Measurements from ENCODE around the gene GRK2. TPM values are rescaled to one million over a fixed set of nuclear protein-coding genes. Genes with fewer than 3 reads are reported as not detected.

GRK2 gene
- total and polyA plus RNA-seq, 12 donors: 34.2 to 65.0 (median 45.5) TPM

DNA sequence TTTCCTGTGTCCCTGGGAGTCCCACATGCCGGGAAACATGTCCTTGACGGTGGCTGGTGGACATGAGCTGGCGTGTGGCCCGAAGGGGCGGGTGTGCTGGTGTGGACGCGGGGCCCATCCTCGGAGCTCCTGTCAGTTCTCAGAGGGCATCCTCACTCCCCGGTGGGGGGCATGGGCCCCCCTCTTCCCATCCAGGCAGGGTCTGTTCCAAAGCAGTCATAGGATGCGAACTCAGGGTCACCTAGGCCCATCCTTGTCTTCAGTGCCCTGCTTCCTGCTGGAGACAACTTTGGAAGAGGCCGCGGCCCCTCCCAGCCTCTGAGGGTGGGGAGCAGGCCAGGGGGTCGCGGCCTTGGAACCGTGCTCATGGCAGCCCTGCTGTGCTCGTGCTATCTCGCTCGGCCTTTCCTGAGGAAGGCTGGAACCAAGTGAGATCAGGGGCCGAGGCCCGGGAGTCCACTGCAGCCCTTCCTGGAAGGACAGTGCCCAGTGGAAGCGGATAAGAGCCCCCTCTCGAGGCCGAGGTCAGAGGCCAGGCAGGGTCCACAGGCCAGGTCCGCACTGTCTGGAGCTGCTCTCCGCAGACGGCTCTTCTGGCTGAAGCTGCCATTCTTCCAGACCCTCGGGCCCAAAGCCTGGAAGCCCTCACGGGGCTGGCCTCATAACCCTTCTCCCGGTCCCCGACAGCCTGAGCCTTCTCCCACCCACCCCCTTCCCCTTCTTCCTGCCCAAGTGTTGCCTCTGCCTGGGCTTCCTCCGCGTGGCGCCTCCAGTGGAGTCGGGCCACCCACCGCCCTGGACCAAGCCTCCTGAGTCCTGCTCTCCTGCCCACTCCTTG is 8.7 kb downstream of the GRK2 start:
- intact Hi-C loops (cut with DNase I): loop anchor here in 1 of 10 donors (5.0 kb wide), 1 partner anchor 107 kb away; no protein-coding TSS in a partner anchor
- WGBS, 2 donors: 31 to 32% methylated on average over 35 of the region's 35 CpGs
- peak overlapping the region in 5 of 10 donors; percentile 7 to 37 (median 21) for H3K4me3 ChIP-seq
- TF ChIP-seq, protein P1, sequence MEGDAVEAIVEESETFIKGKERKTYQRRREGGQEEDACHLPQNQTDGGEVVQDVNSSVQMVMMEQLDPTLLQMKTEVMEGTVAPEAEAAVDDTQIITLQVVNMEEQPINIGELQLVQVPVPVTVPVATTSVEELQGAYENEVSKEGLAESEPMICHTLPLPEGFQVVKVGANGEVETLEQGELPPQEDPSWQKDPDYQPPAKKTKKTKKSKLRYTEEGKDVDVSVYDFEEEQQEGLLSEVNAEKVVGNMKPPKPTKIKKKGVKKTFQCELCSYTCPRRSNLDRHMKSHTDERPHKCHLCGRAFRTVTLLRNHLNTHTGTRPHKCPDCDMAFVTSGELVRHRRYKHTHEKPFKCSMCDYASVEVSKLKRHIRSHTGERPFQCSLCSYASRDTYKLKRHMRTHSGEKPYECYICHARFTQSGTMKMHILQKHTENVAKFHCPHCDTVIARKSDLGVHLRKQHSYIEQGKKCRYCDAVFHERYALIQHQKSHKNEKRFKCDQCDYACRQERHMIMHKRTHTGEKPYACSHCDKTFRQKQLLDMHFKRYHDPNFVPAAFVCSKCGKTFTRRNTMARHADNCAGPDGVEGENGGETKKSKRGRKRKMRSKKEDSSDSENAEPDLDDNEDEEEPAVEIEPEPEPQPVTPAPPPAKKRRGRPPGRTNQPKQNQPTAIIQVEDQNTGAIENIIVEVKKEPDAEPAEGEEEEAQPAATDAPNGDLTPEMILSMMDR (IDR thresholded peaks at IDR 0.05): no peak
- H3K27me3 ChIP-seq: no peaks in the 10 kb centered on the region
- ATAC-seq (peak in 7 of 8 donors; percentile 1 to 16 (median 13)), DNase-seq (peak; percentile 70 to 74)
- no peaks in the 10 kb centered on the region for H3K9me3 ChIP-seq
- peaks cover 0 to 57% (median 9%) of the 10 kb centered on the region in 9 donors for H3K36me3 ChIP-seq
- H3K27ac ChIP-seq: peak overlapping the region; percentile 67 to 98 (median 90)
- peaks cover 63 to 100% (median 96%) of the 10 kb centered on the region in 9 donors for H3K4me1 ChIP-seq

DNA sequence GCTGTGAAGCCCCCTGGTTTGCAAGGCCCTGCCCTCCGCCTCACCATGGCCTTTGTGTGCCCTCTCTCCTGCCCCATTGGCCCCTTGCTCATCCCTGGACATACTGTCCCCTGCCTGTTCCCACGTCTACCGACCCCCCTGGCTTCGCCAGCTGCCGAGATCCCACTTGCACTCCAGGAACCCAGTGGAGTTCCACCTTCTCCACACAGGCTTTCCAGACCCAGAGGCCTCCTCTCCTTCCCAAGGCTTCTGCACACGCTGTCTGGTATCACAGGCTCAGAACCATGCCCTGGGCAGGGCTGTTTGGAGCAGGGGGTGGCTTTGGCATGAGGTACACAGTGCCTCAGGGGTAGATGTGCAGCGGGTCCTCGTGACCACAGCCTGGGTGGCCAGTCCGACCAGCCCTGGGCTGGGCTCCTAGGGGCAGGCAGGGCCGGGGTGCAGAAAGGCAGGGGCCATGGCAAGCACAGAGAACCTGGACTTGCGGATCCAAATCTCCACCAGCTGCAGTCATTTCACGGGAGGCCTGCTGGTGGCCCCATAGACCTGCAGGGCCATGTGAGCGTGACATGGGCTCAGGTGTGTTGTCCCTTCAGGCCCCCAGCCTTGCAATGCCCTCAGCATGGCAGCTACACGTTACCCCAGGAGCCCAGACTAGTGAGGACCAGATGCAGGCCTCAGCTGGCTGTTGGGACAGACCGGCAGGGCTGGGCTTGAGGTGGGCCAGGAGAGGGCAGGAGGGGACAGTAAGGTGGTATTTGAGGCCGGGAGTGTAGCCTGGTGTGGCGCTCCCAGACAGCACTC is 9.5 kb downstream of the GRK2 start:
- TF ChIP-seq, protein P1 (IDR thresholded peaks at IDR 0.05): no peak
- intact Hi-C loops (cut with DNase I): no loop called here
- peak overlapping the region; percentile 30 to 98 (median 90) for H3K27ac ChIP-seq
- DNase-seq: peak in 1 of 2 donors; percentile 11
- 80 to 88% methylated on average over 17 of the region's 17 CpGs for WGBS, 2 donors
- peaks cover 0 to 62% (median 16%) of the 10 kb centered on the region in 9 donors for H3K36me3 ChIP-seq
- ATAC-seq: no peak
- peaks cover 60 to 100% (median 89%) of the 10 kb centered on the region in 9 donors for H3K4me1 ChIP-seq
- peak overlapping the region in 2 of 10 donors; percentile 25 to 37 for H3K4me3 ChIP-seq
- H3K9me3 ChIP-seq: no peaks in the 10 kb centered on the region
- no peaks in the 10 kb centered on the region for H3K27me3 ChIP-seq

- Histone ChIP-seq H3K27me3 (no peaks in the 10 kb centered on the region), H3K27ac (peak overlapping the region; percentile 65 to 98 (median 90)), H3K4me3 (peak overlapping the region in 9 of 10 donors; percentile 16 to 52 (median 42)), H3K36me3 (peaks cover 5 to 67% (median 25%) of the 10 kb centered on the region in 9 donors), H3K9me3 (no peaks in the 10 kb centered on the region), H3K4me1 (peaks cover 53 to 100% (median 79%) of the 10 kb centered on the region in 9 donors)
- ATAC-seq (peak; percentile 8 to 60 (median 39)), DNase-seq (peak in 1 of 2 donors; percentile 61)
- TF ChIP-seq, protein P1 (IDR thresholded peaks at IDR 0.05): peak in 5 of 9 donors; percentile 30 to 51 (median 41)
- 32 to 35% methylated on average over 16 of the region's 16 CpGs for WGBS, 2 donors
- intact Hi-C loops (cut with DNase I): no loop called here
Observed at GRCh38 chr11:67276781-67277230, 10.5 kb downstream of the GRK2 start.
